Neural progenitor cell (in vitro differentiated cells): Measurements from ENCODE around the gene CDK16. TPM values are rescaled to one million over a fixed set of nuclear protein-coding genes. Genes with fewer than 3 reads are reported as not detected.

Source experiments
- DNase-seq: peaks from one replicate; pipeline ENCODE4 v3.0.0-alpha.2; 2016; ENCODE audit warnings: low spot score
- H2AFZ ChIP-seq: fragments of 200-600 bp; sonication (generic); replicated peaks from 2 replicates; pipeline ENCODE4 v1.6.1; 2016; ENCODE audit warnings: antibody characterized with exemption
- H3F3A ChIP-seq: fragments of 200-600 bp; sonication (generic); 2 replicates; pipeline ENCODE4 v1.6.1; 2016; ENCODE audit warnings: antibody characterized with exemption, low read depth
- H3K27ac ChIP-seq: fragments of 200-600 bp; sonication (generic); 2 replicates; pipeline ENCODE4 v1.5.1; 2016; ENCODE audit warnings: mild to moderate bottlenecking
- H3K27me3 ChIP-seq: fragments of 200-600 bp; sonication (generic); 2 replicates; pipeline ENCODE4 v1.6.1; 2016; ENCODE audit warnings: mild to moderate bottlenecking, moderate library complexity
- H3K36me3 ChIP-seq: fragments of 200-600 bp; sonication (generic); 2 replicates; pipeline ENCODE4 v1.5.1; 2016
- H3K4me1 ChIP-seq: fragments of 200-600 bp; sonication (generic); 2 replicates; pipeline ENCODE4 v1.6.1; 2016; ENCODE audit warnings: mixed run types
- H3K4me2 ChIP-seq: fragments of 200-600 bp; sonication (generic); 2 replicates; pipeline ENCODE4 v1.6.1; 2016
- H3K4me3 ChIP-seq: fragments of 200-600 bp; sonication (generic); 2 replicates; pipeline ENCODE4 v1.5.1; 2016
- H3K79me2 ChIP-seq: fragments of 200-600 bp; sonication (generic); 2 replicates; pipeline ENCODE4 v1.6.1; 2016; ENCODE audit warnings: low read depth
- H3K9ac ChIP-seq: fragments of 200-600 bp; sonication (generic); 2 replicates; pipeline ENCODE4 v1.6.1; 2016
- H3K9me3 ChIP-seq: fragments of 200-600 bp; sonication (generic); 2 replicates; pipeline ENCODE4 v1.5.1; 2016; ENCODE audit warnings: low read depth
- H4K20me1 ChIP-seq: fragments of 200-600 bp; sonication (generic); 2 replicates; pipeline ENCODE4 v1.6.1; 2016; ENCODE audit warnings: low read depth
- H3K27ac Mint-ChIP-seq: 3 replicates; pipeline ENCODE4 v1.8.0; 2021; ENCODE audit warnings: mixed read lengths
- H3K27me3 Mint-ChIP-seq: 2 replicates; pipeline ENCODE4 v1.8.0; 2022; ENCODE audit warnings: low read depth, mild to moderate bottlenecking, inconsistent platforms, moderate library complexity, mixed read lengths; ENCODE audit not compliant: insufficient read depth
- H3K36me3 Mint-ChIP-seq: 3 replicates; pipeline ENCODE4 v1.8.0; 2021; ENCODE audit warnings: mixed read lengths
- H3K4me1 Mint-ChIP-seq: 3 replicates; pipeline ENCODE4 v1.8.0; 2021; ENCODE audit warnings: mixed read lengths
- H3K4me3 Mint-ChIP-seq: 3 replicates; pipeline ENCODE4 v1.8.0; 2021; ENCODE audit warnings: mild to moderate bottlenecking, moderate library complexity, mixed read lengths
- H3K9me3 Mint-ChIP-seq: 3 replicates; pipeline ENCODE4 v1.8.0; 2020; ENCODE audit warnings: mixed read lengths
- CTCF ChIP-seq: fragments of 200-600 bp; sonication (generic); IDR thresholded peaks from 2 replicates; pipeline ENCODE4 v1.5.1; 2017; ENCODE audit warnings: antibody characterized with exemption, mild to moderate bottlenecking
- EZH2 ChIP-seq: fragments of 200-600 bp; sonication (generic); IDR thresholded peaks from 2 replicates; pipeline ENCODE4 v1.6.1; 2017; ENCODE audit warnings: antibody characterized with exemption, mild to moderate bottlenecking, moderate library complexity
- EZH2phosphoT487 ChIP-seq: fragments of 200-600 bp; sonication (generic); IDR thresholded peaks from 2 replicates; pipeline ENCODE4 v1.6.1; 2017; ENCODE audit warnings: antibody characterized with exemption
- total RNA-seq: library from RNA; depleted of rRNA; stranded (reverse); fragments of >200 nt; gene quantifications from 2 replicates; pipeline ENCODE4 v1.2.3, GENCODE V29; 2015; ENCODE audit warnings: low replicate concordance

The CDK16 gene
- total RNA-seq, 1 donor from 2014 or later, result 166 TPM

GRCh38 chrX:47272013-47272408, 53.5 kb downstream of the CDK16 start:
- Histone ChIP-seq H3K27me3 (no peaks in the 10 kb centered on the region), H3K4me1 (no peaks in the 10 kb centered on the region), H3K9me3 (no peaks in the 10 kb centered on the region), H3F3A (no peaks in the 10 kb centered on the region), H3K9ac (no peak overlapping the region), H3K36me3 (no peaks in the 10 kb centered on the region), H2AFZ (no peak overlapping the region), H3K27ac (no peak overlapping the region), H3K4me2 (no peak overlapping the region), H3K4me3 (no peak overlapping the region), H4K20me1 (no peaks in the 10 kb centered on the region), H3K79me2 (no peaks in the 10 kb centered on the region)
- no peak for TF ChIP-seq EZH2phosphoT487
- TF ChIP-seq CTCF, result no peak
- TF ChIP-seq EZH2, result no peak
- Mint-ChIP-seq H3K36me3 (no peaks in the 10 kb centered on the region), H3K9me3 (peaks cover 3% of the 10 kb centered on the region), H3K4me1 (peaks cover 10% of the 10 kb centered on the region), H3K27ac (no peak overlapping the region), H3K27me3 (peaks cover 4% of the 10 kb centered on the region), H3K4me3 (no peak overlapping the region)
- no peak for DNase-seq

GRCh38 chrX:47273011-47273730, 54.7 kb downstream of the CDK16 start:
- H3K9ac ChIP-seq, result no peak overlapping the region
- no peaks in the 10 kb centered on the region for H3F3A ChIP-seq
- DNase-seq, result no peak
- no peaks in the 10 kb centered on the region for H3K36me3 Mint-ChIP-seq
- H3K4me3 ChIP-seq, result no peak overlapping the region
- H3K79me2 ChIP-seq, result no peaks in the 10 kb centered on the region
- TF ChIP-seq EZH2phosphoT487, result no peak
- TF ChIP-seq CTCF, result no peak
- no peak for TF ChIP-seq EZH2
- no peaks in the 10 kb centered on the region for H3K9me3 ChIP-seq
- H3K27me3 ChIP-seq, result no peaks in the 10 kb centered on the region
- no peak overlapping the region for H3K4me2 ChIP-seq
- no peak overlapping the region for H3K27ac ChIP-seq
- H3K27me3 Mint-ChIP-seq, result peaks cover 4% of the 10 kb centered on the region
- no peaks in the 10 kb centered on the region for H3K4me1 ChIP-seq
- H3K27ac Mint-ChIP-seq, result peak overlapping the region; percentile 78
- H3K4me1 Mint-ChIP-seq, result peaks cover 8% of the 10 kb centered on the region
- H3K4me3 Mint-ChIP-seq, result no peak overlapping the region
- no peak overlapping the region for H2AFZ ChIP-seq
- no peaks in the 10 kb centered on the region for H3K36me3 ChIP-seq
- H3K9me3 Mint-ChIP-seq, result peaks cover 3% of the 10 kb centered on the region
- H4K20me1 ChIP-seq, result no peaks in the 10 kb centered on the region

GRCh38 chrX:47278691-47279090, 60.2 kb downstream of the CDK16 start:
- H3K27me3 Mint-ChIP-seq, result peaks cover 5% of the 10 kb centered on the region
- no peaks in the 10 kb centered on the region for H3K36me3 ChIP-seq
- H3K4me3 ChIP-seq, result no peak overlapping the region
- H3K79me2 ChIP-seq, result no peaks in the 10 kb centered on the region
- peak overlapping the region; percentile 50 for H3K27ac Mint-ChIP-seq
- H2AFZ ChIP-seq, result no peak overlapping the region
- H3K4me1 ChIP-seq, result no peaks in the 10 kb centered on the region
- no peak overlapping the region for H3K9ac ChIP-seq
- no peaks in the 10 kb centered on the region for H3K9me3 Mint-ChIP-seq
- no peak overlapping the region for H3K27ac ChIP-seq
- H3F3A ChIP-seq, result no peaks in the 10 kb centered on the region
- DNase-seq, result no peak
- no peak for TF ChIP-seq CTCF
- TF ChIP-seq EZH2phosphoT487, result no peak
- TF ChIP-seq EZH2, result no peak
- H3K27me3 ChIP-seq, result no peaks in the 10 kb centered on the region
- H3K4me1 Mint-ChIP-seq, result peaks cover 26% of the 10 kb centered on the region
- no peaks in the 10 kb centered on the region for H3K9me3 ChIP-seq
- H3K36me3 Mint-ChIP-seq, result no peaks in the 10 kb centered on the region
- H3K4me2 ChIP-seq, result no peak overlapping the region
- H4K20me1 ChIP-seq, result no peaks in the 10 kb centered on the region
- no peak overlapping the region for H3K4me3 Mint-ChIP-seq

Other genes with a start within 250 kb of the CDK16 start
- 0.62 and 0.92 TPM in 2 replicates for gene RGN, start 140.2 kb upstream of the CDK16 start, total RNA-seq
- 53.1 and 86.1 TPM in 2 replicates for gene NDUFB11, start 74.0 kb upstream of the CDK16 start, total RNA-seq
- gene RBM10, start 73.5 kb upstream of the CDK16 start, total RNA-seq, result 26.5 and 65.9 TPM in 2 replicates
- gene UBA1, start 24.9 kb upstream of the CDK16 start, total RNA-seq, result 291 and 537 TPM in 2 replicates
- 106 and 158 TPM in 2 replicates for gene USP11, start 14.3 kb downstream of the CDK16 start, total RNA-seq
- gene ZNF157, start 151.9 kb downstream of the CDK16 start, total RNA-seq, result 0.47 and 1.4 TPM in 2 replicates